CD4-positive, alpha-beta T cell (primary cell): ENCODE results near the gene PARK7. TPM values are rescaled to one million over a fixed set of nuclear protein-coding genes. Genes with fewer than 3 reads are reported as not detected.

ENCODE experiments used
- ATAC-seq: fragments of 200-7000 bp; cut with Tn5 transposase; one replicate; pipeline ENCODE4 v1.10.0; 2022; ENCODE audit warnings: mild to moderate bottlenecking; ENCODE audit not compliant: poor library complexity
- CTCF ChIA-PET: fragments of 350-600 bp; sonication (Branson Sonifier 250); formaldehyde crosslinking; loops from one replicate; lab custom pipeline; 2021; ENCODE audit warnings: antibody characterized with exemption, inconsistent platforms; lab: Charles Lee
- POLR2A ChIA-PET: fragments of 350-600 bp; sonication (Branson Sonifier 250); formaldehyde crosslinking; loops from one replicate; lab custom pipeline; 2021; ENCODE audit warnings: antibody characterized with exemption, inconsistent platforms; lab: Charles Lee
- DNase-seq, 14 experiments: peaks; one replicate each; pipeline ENCODE4 v3.0.0-alpha.2; 2013 to 2020; ENCODE audit warnings: mixed read lengths in 2 of 14
- H3K27ac ChIP-seq, 2 donors: one replicate each; pipeline versions ENCODE4 v1.5.1 to v1.7.0; 2013; ENCODE audit warnings: low read length in 2 of 2, low read depth in 1 of 2, mild to moderate bottlenecking in 1 of 2
- H3K27me3 ChIP-seq, 2 experiments: 1 replicate in 1 of 2; 2 replicates in 1 of 2; pipeline versions ENCODE4 v1.6.1 to v1.7.0; 2013; ENCODE audit warnings: low read length in 2 of 2, control low read depth in 1 of 2, mild to moderate bottlenecking in 1 of 2, moderate library complexity in 1 of 2; ENCODE audit not compliant: insufficient read depth in 2 of 2, control insufficient read depth in 1 of 2
- H3K36me3 ChIP-seq: one replicate; pipeline ENCODE4 v1.6.1; 2013; ENCODE audit warnings: low read length, control low read depth; ENCODE audit not compliant: insufficient read depth
- H3K4me1 ChIP-seq: one replicate; pipeline ENCODE4 v1.6.1; 2013; ENCODE audit warnings: low read length, control low read depth; ENCODE audit not compliant: insufficient read depth
- H3K4me3 ChIP-seq: one replicate; pipeline ENCODE4 v1.5.1; 2013; ENCODE audit warnings: mild to moderate bottlenecking, low read length, moderate library complexity
- H3K9me3 ChIP-seq, 2 experiments: 1 replicate in 1 of 2; 2 replicates in 1 of 2; pipeline versions ENCODE4 v1.6.1 to v1.7.0; 2013; ENCODE audit warnings: low read length in 2 of 2, mild to moderate bottlenecking in 2 of 2, control low read depth in 1 of 2, moderate library complexity in 1 of 2; ENCODE audit not compliant: control insufficient read depth in 1 of 2, insufficient read depth in 1 of 2
- H3K27ac Mint-ChIP-seq: one replicate; pipeline ENCODE4 v1.8.0; 2020; ENCODE audit warnings: mixed read lengths
- H3K27me3 Mint-ChIP-seq: one replicate; pipeline ENCODE4 v1.8.0; 2021; ENCODE audit warnings: mixed read lengths
- H3K36me3 Mint-ChIP-seq: one replicate; pipeline ENCODE4 v1.8.0; 2021; ENCODE audit warnings: low read depth, mixed read lengths
- H3K4me1 Mint-ChIP-seq: one replicate; pipeline ENCODE4 v1.8.0; 2021; ENCODE audit warnings: low read depth, mixed read lengths
- H3K4me3 Mint-ChIP-seq: one replicate; pipeline ENCODE4 v1.8.0; 2020; ENCODE audit warnings: mild to moderate bottlenecking, mixed read lengths
- H3K9me3 Mint-ChIP-seq: one replicate; pipeline ENCODE4 v1.8.0; 2020; ENCODE audit warnings: mixed read lengths
- intact Hi-C, 2 experiments: fragments of 100-400 bp; cut with DNase I in 1 of 2; cut with micrococcal nuclease in 1 of 2; formaldehyde crosslinking; loops; one replicate each; pipeline versions ENCODE4 v1.15.1 to v1.9.0; 2023 to 2025; cut with DNase I, micrococcal nuclease
- total RNA-seq, 174 experiments: library from RNA in 2 of 174; stranded (reverse) in 2 of 174; gene quantifications; one replicate each; pipeline ENCODE4 v1.2.3 and lab custom pipeline; 2021 to 2026
- TF ChIP-seq, protein P1 (sequence below): fragments of 200-600 bp; IDR thresholded peaks from one replicate; pipeline ENCODE4 v1.8.0; 2022; ENCODE audit warnings: antibody characterized with exemption, mild to moderate bottlenecking

The PARK7 gene
- total RNA-seq, 2 experiments from 2014 or later: 57.7 to 62.4 TPM

DNA sequence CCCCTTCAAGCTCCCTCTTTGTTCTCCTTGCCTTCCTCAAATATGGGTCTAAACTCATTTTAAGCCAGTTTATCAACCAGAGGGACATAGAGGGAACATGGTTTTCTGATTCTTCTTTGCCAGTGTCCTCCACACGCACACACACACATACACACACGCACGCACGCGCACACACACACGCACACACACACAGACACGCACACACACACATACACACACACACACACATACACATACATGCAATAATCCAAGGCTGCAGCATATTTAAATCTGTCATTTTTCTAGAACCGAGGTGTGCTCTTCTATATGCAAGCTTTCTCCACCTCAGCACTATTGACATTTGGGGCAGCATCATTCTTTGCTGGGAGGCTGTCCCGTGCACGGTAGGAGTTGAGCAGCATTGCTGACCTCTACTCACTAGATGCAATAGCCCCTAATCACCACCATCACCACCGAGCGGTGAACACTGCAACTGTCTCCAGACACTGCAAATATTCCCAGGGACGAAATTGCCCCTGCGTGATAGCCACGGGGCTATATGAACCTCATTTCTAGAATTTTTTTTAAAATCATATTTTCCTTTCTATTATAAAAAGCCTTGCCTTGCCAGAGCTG, 28.9 kb upstream of the PARK7 start:
- ChIA-PET POLR2A (no interaction called here), CTCF (interaction anchor here (0.9 kb wide), 1 partner anchor 12 kb away, joined by 3 read pairs; no protein-coding TSS in a partner anchor)
- Mint-ChIP-seq H3K36me3 (no peaks in the 10 kb centered on the region), H3K27me3 (peaks cover 13% of the 10 kb centered on the region), H3K4me3 (no peak overlapping the region), H3K9me3 (no peaks in the 10 kb centered on the region), H3K4me1 (peaks cover 23% of the 10 kb centered on the region), H3K27ac (no peak overlapping the region)
- Histone ChIP-seq H3K27me3 (peaks cover 0 to 6% of the 10 kb centered on the region in 2 experiments), H3K27ac (no peak overlapping the region), H3K36me3 (no peaks in the 10 kb centered on the region), H3K4me3 (no peak overlapping the region), H3K4me1 (peaks cover 15% of the 10 kb centered on the region), H3K9me3 (no peaks in the 10 kb centered on the region)
- TF ChIP-seq, protein P1, sequence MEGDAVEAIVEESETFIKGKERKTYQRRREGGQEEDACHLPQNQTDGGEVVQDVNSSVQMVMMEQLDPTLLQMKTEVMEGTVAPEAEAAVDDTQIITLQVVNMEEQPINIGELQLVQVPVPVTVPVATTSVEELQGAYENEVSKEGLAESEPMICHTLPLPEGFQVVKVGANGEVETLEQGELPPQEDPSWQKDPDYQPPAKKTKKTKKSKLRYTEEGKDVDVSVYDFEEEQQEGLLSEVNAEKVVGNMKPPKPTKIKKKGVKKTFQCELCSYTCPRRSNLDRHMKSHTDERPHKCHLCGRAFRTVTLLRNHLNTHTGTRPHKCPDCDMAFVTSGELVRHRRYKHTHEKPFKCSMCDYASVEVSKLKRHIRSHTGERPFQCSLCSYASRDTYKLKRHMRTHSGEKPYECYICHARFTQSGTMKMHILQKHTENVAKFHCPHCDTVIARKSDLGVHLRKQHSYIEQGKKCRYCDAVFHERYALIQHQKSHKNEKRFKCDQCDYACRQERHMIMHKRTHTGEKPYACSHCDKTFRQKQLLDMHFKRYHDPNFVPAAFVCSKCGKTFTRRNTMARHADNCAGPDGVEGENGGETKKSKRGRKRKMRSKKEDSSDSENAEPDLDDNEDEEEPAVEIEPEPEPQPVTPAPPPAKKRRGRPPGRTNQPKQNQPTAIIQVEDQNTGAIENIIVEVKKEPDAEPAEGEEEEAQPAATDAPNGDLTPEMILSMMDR: no peak
- intact Hi-C loops: no loop called here
- ATAC-seq: no peak
- no peak for DNase-seq

DNA sequence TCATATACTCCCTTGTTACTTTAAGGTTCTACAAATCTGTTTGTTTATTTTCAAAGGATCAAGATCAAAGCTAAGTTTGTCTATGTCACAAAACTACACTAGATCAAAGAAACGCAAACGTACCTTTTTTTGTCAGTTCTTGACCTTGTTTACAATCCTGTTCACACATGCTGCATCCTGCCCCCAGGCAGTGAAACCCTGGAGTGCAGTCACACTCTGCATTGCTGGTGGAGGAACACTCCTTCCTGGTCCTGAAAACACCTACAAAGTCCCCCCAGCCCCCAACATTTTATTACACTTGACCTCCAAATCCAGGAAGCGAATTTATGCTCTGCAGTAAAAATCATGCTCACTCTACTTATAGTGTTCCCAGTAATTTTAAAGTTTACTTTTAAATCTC, 23.4 kb upstream of the PARK7 start:
- peaks cover 28% of the 10 kb centered on the region for H3K4me1 Mint-ChIP-seq
- H3K27ac Mint-ChIP-seq: no peak overlapping the region
- Histone ChIP-seq H3K4me3 (no peak overlapping the region), H3K27ac (no peak overlapping the region), H3K36me3 (no peaks in the 10 kb centered on the region), H3K27me3 (peaks cover 18 to 23% of the 10 kb centered on the region in 2 experiments), H3K4me1 (peaks cover 26% of the 10 kb centered on the region), H3K9me3 (no peaks in the 10 kb centered on the region)
- DNase-seq (no peak), ATAC-seq (no peak)
- intact Hi-C loops: no loop called here
- H3K9me3 Mint-ChIP-seq: no peaks in the 10 kb centered on the region
- peaks cover 61% of the 10 kb centered on the region for H3K27me3 Mint-ChIP-seq
- CTCF ChIA-PET: no interaction called here
- POLR2A ChIA-PET: no interaction called here
- H3K4me3 Mint-ChIP-seq: no peak overlapping the region
- TF ChIP-seq, protein P1: no peak
- no peaks in the 10 kb centered on the region for H3K36me3 Mint-ChIP-seq

DNA sequence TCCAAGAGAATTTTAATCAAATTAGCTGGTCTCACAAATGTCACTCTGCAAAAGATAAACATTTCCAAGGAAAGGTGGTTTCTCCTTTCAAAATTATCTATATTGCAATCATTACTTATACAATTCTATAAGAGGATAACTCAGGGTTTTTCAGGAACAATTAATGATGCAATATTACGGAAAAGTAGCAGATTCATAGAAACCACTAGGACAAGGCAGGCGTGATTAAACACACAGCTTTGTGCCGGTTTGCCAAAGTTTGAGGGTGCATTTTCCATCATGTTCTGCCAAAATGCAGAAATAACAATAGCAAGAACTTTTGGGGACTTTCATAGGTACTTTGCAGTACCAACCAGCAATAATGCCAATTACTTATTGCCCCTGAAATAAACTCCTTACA, 21.5 kb upstream of the PARK7 start:
- intact Hi-C loops: no loop called here
- Mint-ChIP-seq H3K27ac (no peak overlapping the region), H3K36me3 (no peaks in the 10 kb centered on the region), H3K9me3 (no peaks in the 10 kb centered on the region), H3K4me3 (no peak overlapping the region), H3K4me1 (peaks cover 31% of the 10 kb centered on the region), H3K27me3 (peaks cover 64% of the 10 kb centered on the region)
- DNase-seq: no peak
- Histone ChIP-seq H3K27ac (no peak overlapping the region), H3K4me1 (peaks cover 26% of the 10 kb centered on the region), H3K4me3 (peak overlapping the region; percentile 5), H3K36me3 (no peaks in the 10 kb centered on the region), H3K27me3 (peaks cover 18 to 23% of the 10 kb centered on the region in 2 experiments), H3K9me3 (no peaks in the 10 kb centered on the region)
- ChIA-PET CTCF (no interaction called here), POLR2A (interaction anchor here (0.6 kb wide), 1 partner anchor 27 kb away, joined by 3 read pairs; no protein-coding TSS in a partner anchor)
- TF ChIP-seq, protein P1: no peak
- no peak for ATAC-seq
